ENCODE measurements around the gene RAB28.

Gene RAB28

GRCh38 chr4:13522282-13523104 is 38.4 kb upstream of the RAB28 start:
- TF ChIP-seq SIN3A (IDR thresholded peaks at IDR 0.05; ENCODE audit: borderline replicate concordance, insufficient read depth, low read length) = no peak
- no peak for TF ChIP-seq POLR2AphosphoS5 (IDR thresholded peaks at IDR 0.05; ENCODE audit: low read depth, low read length)
- TF ChIP-seq REST (IDR thresholded peaks at IDR 0.05; ENCODE audit: insufficient read depth in 1 of 2, low read depth in 2 of 2, low read length in 2 of 2) = no peak
- TF ChIP-seq TAF1 (IDR thresholded peaks at IDR 0.05; ENCODE audit: borderline replicate concordance, insufficient read depth, low read length) = no peak
- no peak for TF ChIP-seq FOXP2 (optimal IDR thresholded peaks at IDR 0.05; ENCODE audit: borderline replicate concordance, extremely low read depth, extremely low read length, insufficient read depth)

DNA sequence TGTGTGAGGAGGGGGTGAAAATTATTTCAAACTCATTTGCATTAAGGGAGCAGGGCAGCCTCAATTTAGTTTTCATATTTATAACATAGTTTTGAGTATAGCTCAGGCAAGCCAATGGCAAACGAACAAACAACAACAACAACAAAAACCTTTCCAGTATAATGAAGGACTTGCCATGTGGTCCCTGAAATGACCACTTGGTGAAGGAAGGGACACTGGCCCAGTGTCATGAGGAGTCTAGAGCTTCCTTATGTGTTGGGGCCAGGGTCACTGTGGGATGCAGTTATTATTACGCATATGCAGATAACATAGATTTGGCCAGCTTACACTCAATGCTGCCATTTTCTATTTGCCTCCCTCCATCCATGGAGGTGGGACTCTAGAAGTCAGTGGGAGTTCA is 36.9 kb upstream of the RAB28 start:
- TF ChIP-seq FOXP2 (optimal IDR thresholded peaks at IDR 0.05; ENCODE audit: borderline replicate concordance, extremely low read depth, extremely low read length, insufficient read depth) (no peak), REST (IDR thresholded peaks at IDR 0.05; ENCODE audit: insufficient read depth in 1 of 2, low read depth in 2 of 2, low read length in 2 of 2) (no peak), SIN3A (IDR thresholded peaks at IDR 0.05; ENCODE audit: borderline replicate concordance, insufficient read depth, low read length) (no peak), TAF1 (IDR thresholded peaks at IDR 0.05; ENCODE audit: borderline replicate concordance, insufficient read depth, low read length) (no peak), POLR2AphosphoS5 (IDR thresholded peaks at IDR 0.05; ENCODE audit: low read depth, low read length) (no peak)

- TF ChIP-seq FOXP2 (optimal IDR thresholded peaks at IDR 0.05; ENCODE audit: borderline replicate concordance, extremely low read depth, extremely low read length, insufficient read depth) (no peak), TAF1 (IDR thresholded peaks at IDR 0.05; ENCODE audit: borderline replicate concordance, insufficient read depth, low read length) (no peak), POLR2AphosphoS5 (IDR thresholded peaks at IDR 0.05; ENCODE audit: low read depth, low read length) (no peak), SIN3A (IDR thresholded peaks at IDR 0.05; ENCODE audit: borderline replicate concordance, insufficient read depth, low read length) (no peak), REST (IDR thresholded peaks at IDR 0.05; ENCODE audit: insufficient read depth in 1 of 2, low read depth in 2 of 2, low read length in 2 of 2) (no peak)
Observed at GRCh38 chr4:13516315-13516860, 32.2 kb upstream of the RAB28 start.

- TF ChIP-seq POLR2AphosphoS5 (IDR thresholded peaks at IDR 0.05; ENCODE audit: low read depth, low read length) (no peak), REST (IDR thresholded peaks at IDR 0.05; ENCODE audit: insufficient read depth in 1 of 2, low read depth in 2 of 2, low read length in 2 of 2) (no peak), SIN3A (IDR thresholded peaks at IDR 0.05; ENCODE audit: borderline replicate concordance, insufficient read depth, low read length) (no peak), TAF1 (IDR thresholded peaks at IDR 0.05; ENCODE audit: borderline replicate concordance, insufficient read depth, low read length) (no peak), FOXP2 (optimal IDR thresholded peaks at IDR 0.05; ENCODE audit: borderline replicate concordance, extremely low read depth, extremely low read length, insufficient read depth) (no peak)
Observed at GRCh38 chr4:13515268-13515667, 31.1 kb upstream of the RAB28 start.
